ENCODE results near the gene BMPR1A.
A peak's percentile ranks its signal among the peaks of the same experiment; 100 is the strongest.
"Not testable (repeated sequence)": the region's sequence is repeated elsewhere in the genome, so short reads cannot be mapped to it uniquely, and the experiment has no call there.

The BMPR1A gene

DNA sequence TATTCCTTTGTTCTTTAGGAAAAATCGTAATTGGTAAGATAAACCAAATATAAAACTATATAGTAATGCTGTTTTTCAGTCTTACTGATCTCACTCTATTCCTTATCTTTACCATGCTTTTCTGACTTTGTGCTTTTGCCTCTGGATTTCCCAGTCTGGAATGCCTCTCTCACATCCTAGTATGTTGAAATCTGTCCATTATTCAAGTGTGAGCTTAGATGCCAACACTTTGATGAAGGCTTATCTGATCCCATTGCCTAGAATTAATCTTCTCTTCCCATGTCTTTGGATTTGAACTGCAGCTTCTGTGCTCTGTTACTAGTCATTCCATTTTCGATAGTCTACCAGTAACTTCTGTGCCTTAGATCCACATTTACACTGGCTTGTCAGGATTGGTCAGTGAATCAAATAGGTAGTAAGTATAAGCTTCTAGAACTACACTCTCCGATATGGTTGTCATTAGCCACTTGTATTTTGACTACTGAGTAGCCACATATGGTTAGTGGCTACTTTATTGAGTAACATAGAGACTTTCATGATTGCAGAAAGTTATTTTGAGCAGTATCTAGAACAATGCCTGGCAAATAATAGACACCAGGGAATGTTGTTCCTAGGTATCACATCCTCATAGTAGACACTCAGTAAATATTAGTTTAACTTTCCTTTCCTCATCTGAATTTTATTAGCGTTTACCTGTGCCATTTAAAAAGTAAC is 92.9 kb downstream of the BMPR1A start:
- TF ChIP-seq, protein P1, sequence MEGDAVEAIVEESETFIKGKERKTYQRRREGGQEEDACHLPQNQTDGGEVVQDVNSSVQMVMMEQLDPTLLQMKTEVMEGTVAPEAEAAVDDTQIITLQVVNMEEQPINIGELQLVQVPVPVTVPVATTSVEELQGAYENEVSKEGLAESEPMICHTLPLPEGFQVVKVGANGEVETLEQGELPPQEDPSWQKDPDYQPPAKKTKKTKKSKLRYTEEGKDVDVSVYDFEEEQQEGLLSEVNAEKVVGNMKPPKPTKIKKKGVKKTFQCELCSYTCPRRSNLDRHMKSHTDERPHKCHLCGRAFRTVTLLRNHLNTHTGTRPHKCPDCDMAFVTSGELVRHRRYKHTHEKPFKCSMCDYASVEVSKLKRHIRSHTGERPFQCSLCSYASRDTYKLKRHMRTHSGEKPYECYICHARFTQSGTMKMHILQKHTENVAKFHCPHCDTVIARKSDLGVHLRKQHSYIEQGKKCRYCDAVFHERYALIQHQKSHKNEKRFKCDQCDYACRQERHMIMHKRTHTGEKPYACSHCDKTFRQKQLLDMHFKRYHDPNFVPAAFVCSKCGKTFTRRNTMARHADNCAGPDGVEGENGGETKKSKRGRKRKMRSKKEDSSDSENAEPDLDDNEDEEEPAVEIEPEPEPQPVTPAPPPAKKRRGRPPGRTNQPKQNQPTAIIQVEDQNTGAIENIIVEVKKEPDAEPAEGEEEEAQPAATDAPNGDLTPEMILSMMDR (IDR thresholded peaks at IDR 0.05) = no peak
- peaks cover 4 to 10% (median 5%) of the 10 kb centered on the region in 3 donors for H3K36me3 ChIP-seq
- H3K4me1 ChIP-seq = peaks cover 0 to 8% (median 1%) of the 10 kb centered on the region in 4 donors
- no peak overlapping the region for H3K27ac ChIP-seq
- H3K4me3 ChIP-seq = no peak overlapping the region
- H3K9me3 ChIP-seq = no peaks in the 10 kb centered on the region
- no peak for DNase-seq
- H3K27me3 ChIP-seq = no peaks in the 10 kb centered on the region
- intact Hi-C loops (cut with DNase I; ENCODE audit: low total_unique reads) = no loop called here

DNA sequence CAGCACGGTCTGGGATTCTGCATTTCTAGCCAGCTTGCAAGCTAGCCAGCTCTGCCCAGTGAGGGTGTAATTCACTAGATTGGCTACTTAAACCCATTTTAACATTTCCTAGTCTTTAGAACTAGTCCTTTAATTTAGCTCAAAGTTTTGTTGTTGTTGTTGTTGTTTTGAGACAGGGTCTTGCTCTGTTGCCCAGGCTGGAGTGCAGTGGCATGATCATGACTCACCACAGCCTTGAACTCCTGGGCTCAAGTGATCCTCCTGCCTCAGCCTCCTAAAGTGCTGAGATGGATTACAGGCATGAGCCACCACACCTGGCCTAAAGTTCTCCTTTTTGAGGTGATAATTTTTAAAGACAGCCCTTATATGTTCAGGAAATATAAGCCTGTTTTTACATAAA is 94.1 kb downstream of the BMPR1A start:
- H3K27me3 ChIP-seq = no peaks in the 10 kb centered on the region
- no peaks in the 10 kb centered on the region for H3K9me3 ChIP-seq
- no peak for DNase-seq
- H3K4me1 ChIP-seq = peaks cover 0 to 9% (median 4%) of the 10 kb centered on the region in 4 donors
- H3K4me3 ChIP-seq = no peak overlapping the region
- intact Hi-C loops (cut with DNase I; ENCODE audit: low total_unique reads) = no loop called here
- TF ChIP-seq, protein P1 (IDR thresholded peaks at IDR 0.05) = no peak
- H3K27ac ChIP-seq = no peak overlapping the region
- H3K36me3 ChIP-seq = peaks cover 0 to 5% (median 0%) of the 10 kb centered on the region in 3 donors

DNA sequence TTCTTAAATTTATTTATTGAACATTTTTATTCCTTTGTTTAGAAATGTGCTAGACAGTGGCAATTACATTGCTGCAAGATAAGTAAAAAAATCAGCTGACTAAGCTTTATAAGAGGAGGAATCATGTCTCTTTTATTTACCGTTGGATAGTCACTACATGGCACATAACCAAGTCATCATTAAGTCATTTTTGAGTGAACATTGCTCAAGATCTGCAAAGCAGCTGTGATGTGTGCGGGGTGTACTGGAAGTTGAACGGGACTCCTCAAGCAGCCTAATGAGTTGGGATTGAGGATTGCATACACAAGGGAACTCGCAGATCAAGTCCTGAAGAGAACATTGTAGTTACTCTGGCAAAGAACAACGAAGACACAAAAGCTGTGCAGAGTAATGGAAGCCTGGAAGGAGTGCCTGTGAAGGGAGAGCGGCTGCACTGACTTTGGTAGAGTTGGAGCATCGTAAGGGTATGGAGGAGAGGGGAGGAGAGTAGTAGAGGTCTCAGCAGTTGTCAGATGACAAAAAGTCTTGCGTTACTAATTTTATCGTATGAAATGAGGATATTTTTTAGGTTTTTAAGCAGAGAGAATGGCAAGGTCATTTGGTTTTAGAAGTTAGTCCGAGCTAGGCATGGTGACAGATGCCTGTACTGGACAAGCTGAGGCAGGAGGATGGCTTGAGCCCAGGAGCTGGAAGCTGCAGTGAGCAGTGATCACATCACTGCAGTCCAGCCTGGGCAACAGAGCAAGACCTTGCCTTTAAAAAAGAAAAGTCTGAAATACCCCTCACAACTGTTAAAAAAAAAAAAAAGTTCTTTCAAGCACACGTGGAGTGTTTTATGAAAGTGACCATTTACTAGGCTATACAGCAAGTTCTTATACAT is 95.1 kb downstream of the BMPR1A start:
- intact Hi-C loops (cut with DNase I; ENCODE audit: low total_unique reads) = no loop called here
- peak in 1 of 2 donors; percentile 49 for DNase-seq
- Histone ChIP-seq H3K9me3 (no peaks in the 10 kb centered on the region), H3K4me1 (peaks cover 0 to 7% (median 3%) of the 10 kb centered on the region in 4 donors), H3K36me3 (no peaks in the 10 kb centered on the region), H3K4me3 (no peak overlapping the region), H3K27me3 (no peaks in the 10 kb centered on the region), H3K27ac (no peak overlapping the region)
- TF ChIP-seq, protein P1 (IDR thresholded peaks at IDR 0.05) = no peak

DNA sequence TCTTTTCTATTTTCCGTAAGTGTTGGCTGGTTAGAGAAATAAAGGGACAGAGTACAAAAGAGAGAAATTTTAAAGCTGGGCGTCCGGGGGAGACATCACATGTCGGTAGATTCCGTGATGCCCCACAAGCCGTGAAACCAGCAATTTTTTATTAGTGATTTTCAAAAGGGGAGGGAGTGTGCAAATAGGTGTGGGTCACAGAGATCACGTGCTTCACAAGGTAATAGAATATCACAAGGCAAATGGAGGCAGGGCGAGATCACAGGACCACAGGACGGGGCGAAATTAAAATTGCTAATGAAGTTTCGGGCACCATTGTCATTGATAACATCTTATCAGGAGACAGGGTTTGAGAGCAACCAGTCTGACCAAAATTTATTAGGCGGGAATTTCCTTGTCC is 97.2 kb downstream of the BMPR1A start:
- H3K27me3 ChIP-seq; DNase-seq; H3K36me3 ChIP-seq; H3K9me3 ChIP-seq; H3K4me1 ChIP-seq; H3K27ac ChIP-seq; H3K4me3 ChIP-seq; intact Hi-C loops (cut with DNase I; ENCODE audit: low total_unique reads): not testable (repeated sequence)

DNA sequence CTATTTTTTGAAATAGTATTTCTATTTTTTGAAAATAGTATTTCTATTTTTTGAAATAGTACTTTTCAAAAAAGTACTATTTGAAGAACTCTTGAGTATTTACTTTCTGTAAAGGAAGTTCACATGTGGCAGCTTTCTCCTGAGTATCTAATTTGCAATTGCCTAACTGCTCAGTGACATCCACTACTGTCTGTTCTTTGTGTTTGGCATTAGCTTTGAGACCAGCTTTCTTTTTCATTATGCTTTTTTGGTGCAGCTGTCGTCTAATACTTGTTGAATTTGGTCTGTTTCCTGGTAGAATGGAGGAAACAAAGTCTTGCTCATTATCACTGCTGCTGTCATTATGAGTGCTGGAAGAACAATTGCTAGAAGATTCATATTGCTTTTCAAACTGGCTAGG is 99.1 kb downstream of the BMPR1A start:
- TF ChIP-seq, protein P1 (IDR thresholded peaks at IDR 0.05) = no peak
- Histone ChIP-seq H3K27me3 (no peaks in the 10 kb centered on the region), H3K4me1 (peaks cover 0 to 5% (median 2%) of the 10 kb centered on the region in 4 donors), H3K9me3 (no peaks in the 10 kb centered on the region), H3K4me3 (no peak overlapping the region), H3K27ac (no peak overlapping the region), H3K36me3 (no peaks in the 10 kb centered on the region)
- intact Hi-C loops (cut with DNase I; ENCODE audit: low total_unique reads) = no loop called here
- DNase-seq = no peak

DNA sequence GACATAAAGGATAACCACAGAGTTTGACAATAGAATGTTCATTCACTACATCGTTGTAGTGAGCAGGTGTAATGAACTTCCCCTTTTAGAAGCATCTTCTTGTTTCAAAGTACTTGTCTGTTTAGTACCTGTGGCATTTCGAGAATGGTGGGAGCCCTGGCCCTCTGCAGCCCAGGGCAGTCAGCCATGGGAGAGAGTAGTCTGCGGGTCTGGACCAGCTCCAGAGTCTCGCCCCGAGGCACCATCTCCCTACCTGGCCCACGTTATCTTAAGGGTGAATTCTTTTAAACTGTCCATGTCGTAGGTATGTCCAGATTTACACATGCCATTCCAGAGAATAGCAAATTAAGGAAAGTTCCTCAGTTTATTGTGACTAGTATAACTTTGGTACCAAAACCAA is 99.7 kb downstream of the BMPR1A start:
- no peak overlapping the region for H3K4me3 ChIP-seq
- H3K27me3 ChIP-seq = no peaks in the 10 kb centered on the region
- DNase-seq = no peak
- TF ChIP-seq, protein P1 (IDR thresholded peaks at IDR 0.05) = no peak
- H3K36me3 ChIP-seq = no peaks in the 10 kb centered on the region
- H3K27ac ChIP-seq = no peak overlapping the region
- H3K4me1 ChIP-seq = peaks cover 0 to 5% (median 2%) of the 10 kb centered on the region in 4 donors
- no peaks in the 10 kb centered on the region for H3K9me3 ChIP-seq
- intact Hi-C loops (cut with DNase I; ENCODE audit: low total_unique reads) = no loop called here
